Loucy (cell line): ENCODE data around the gene ZDHHC18.

Experiments used
- H2AFZ ChIP-seq: fragments of 200-600 bp; sonication (generic); 2 replicates; pipeline ENCODE4 v1.6.0; 2016; ENCODE audit warnings: antibody characterized with exemption, mild to moderate bottlenecking, low read length, moderate library complexity
- H3F3A ChIP-seq: fragments of 200-600 bp; 2 replicates; pipeline ENCODE4 v1.6.0; 2016; ENCODE audit warnings: antibody characterized with exemption, low read depth, mild to moderate bottlenecking
- H3K27me3 ChIP-seq: fragments of 200-600 bp; sonication (generic); 2 replicates; pipeline ENCODE4 v1.6.1; 2014; ENCODE audit warnings: low read length, mild to moderate bottlenecking; ENCODE audit not compliant: insufficient read depth, poor library complexity, severe bottlenecking
- H3K36me3 ChIP-seq: fragments of 200-600 bp; sonication (generic); 2 replicates; pipeline ENCODE4 v1.6.1; 2016; ENCODE audit warnings: low read length; ENCODE audit not compliant: insufficient read depth
- H3K4me1 ChIP-seq: fragments of 200-600 bp; sonication (generic); 2 replicates; pipeline ENCODE4 v1.5.1; 2014; ENCODE audit warnings: low read length, mild to moderate bottlenecking; ENCODE audit not compliant: insufficient read depth, poor library complexity, severe bottlenecking
- H3K4me2 ChIP-seq: fragments of 200-600 bp; sonication (generic); 2 replicates; pipeline ENCODE4 v1.6.0; 2014; ENCODE audit warnings: antibody characterized with exemption, low read length, low read depth, mild to moderate bottlenecking; ENCODE audit not compliant: poor library complexity, severe bottlenecking
- H3K4me3 ChIP-seq: fragments of 200-600 bp; sonication (generic); 2 replicates; pipeline ENCODE4 v1.5.1; 2014; ENCODE audit warnings: low read length, mild to moderate bottlenecking, mixed read lengths; ENCODE audit not compliant: poor library complexity, severe bottlenecking
- H3K79me2 ChIP-seq: fragments of 200-600 bp; sonication (generic); 2 replicates; pipeline ENCODE4 v1.6.1; 2014; ENCODE audit warnings: low read length; ENCODE audit not compliant: insufficient read depth
- H3K9ac ChIP-seq: fragments of 200-600 bp; sonication (generic); 2 replicates; pipeline ENCODE4 v1.6.0; 2014; ENCODE audit warnings: mild to moderate bottlenecking, low read depth, low read length, moderate library complexity; ENCODE audit not compliant: poor library complexity, severe bottlenecking
- H3K9me2 ChIP-seq: fragments of 200-600 bp; sonication (generic); replicated peaks from 2 replicates; pipeline ENCODE4 v1.6.1; 2016; ENCODE audit warnings: low read depth, low read length, mixed read lengths
- H3K9me3 ChIP-seq: fragments of 200-600 bp; sonication (generic); 2 replicates; pipeline ENCODE4 v1.6.1; 2014; ENCODE audit warnings: mild to moderate bottlenecking, antibody characterized with exemption, low read length, low read depth; ENCODE audit not compliant: insufficient read depth
- H4K20me1 ChIP-seq: fragments of 200-600 bp; sonication (generic); 2 replicates; pipeline ENCODE4 v1.6.0; 2014; ENCODE audit warnings: antibody characterized with exemption, low read length, mild to moderate bottlenecking; ENCODE audit not compliant: insufficient read depth, poor library complexity, severe bottlenecking
- CTCF ChIP-seq: fragments of 200-600 bp; sonication (generic); conservative IDR thresholded peaks from 2 replicates; pipeline ENCODE4 v1.5.1; 2014; ENCODE audit warnings: mild to moderate bottlenecking, antibody characterized with exemption, low read length
- EZH2phosphoT487 ChIP-seq: fragments of 200-600 bp; IDR thresholded peaks from 2 replicates; pipeline ENCODE4 v1.6.1; 2018; ENCODE audit warnings: antibody characterized with exemption, mild to moderate bottlenecking, moderate library complexity, borderline replicate concordance

The ZDHHC18 gene

GRCh38 chr1:26826261-26827105 lies at the start of gene ZDHHC18:
ZDHHC18 (plus strand) TSS chr1:26826688; CDS start chr1:26826805, 117 bp downstream.
- H3K4me1 ChIP-seq: peaks cover 42% of the 10 kb centered on the region
- TF ChIP-seq EZH2phosphoT487 (no peak), CTCF (peak; percentile 40; the same call in 1 of the 2 replicates)
- H3K4me2 ChIP-seq: peak within 1 kb of the TSS; percentile 78
- H3K9ac ChIP-seq: peak within 1 kb of the TSS; percentile 67
- H3K4me3 ChIP-seq: peak within 1 kb of the TSS; percentile 76
- H2AFZ ChIP-seq: peak within 1 kb of the TSS; percentile 87
- peaks cover 45% of the 10 kb centered on the region for H3K79me2 ChIP-seq
- no peaks in the 10 kb centered on the region for H3K27me3 ChIP-seq
- H3K9me3 ChIP-seq: no peaks in the 10 kb centered on the region
- H4K20me1 ChIP-seq: peaks cover 22% of the 10 kb centered on the region
- H3K9me2 ChIP-seq: no peaks in the 10 kb centered on the region
- H3K36me3 ChIP-seq: no peaks in the 10 kb centered on the region
- H3F3A ChIP-seq: no peaks in the 10 kb centered on the region

GRCh38 chr1:26779098-26779668 lies 47.3 kb upstream of the ZDHHC18 start:
- H3K4me3 ChIP-seq: no peak overlapping the region
- no peak overlapping the region for H3K9ac ChIP-seq
- peaks cover 11% of the 10 kb centered on the region for H3K4me1 ChIP-seq
- H3F3A ChIP-seq: no peaks in the 10 kb centered on the region
- H3K36me3 ChIP-seq: peaks cover 86% of the 10 kb centered on the region
- H2AFZ ChIP-seq: no peak overlapping the region
- H3K79me2 ChIP-seq: peaks cover 5% of the 10 kb centered on the region; the same call in 1 of the 2 replicates
- H4K20me1 ChIP-seq: peaks cover 11% of the 10 kb centered on the region
- H3K9me2 ChIP-seq: no peaks in the 10 kb centered on the region
- H3K27me3 ChIP-seq: no peaks in the 10 kb centered on the region
- H3K4me2 ChIP-seq: no peak overlapping the region
- H3K9me3 ChIP-seq: no peaks in the 10 kb centered on the region
- TF ChIP-seq EZH2phosphoT487 (no peak), CTCF (no peak)

GRCh38 chr1:26780344-26780957 lies 46.0 kb upstream of the ZDHHC18 start:
- H3K9me2 ChIP-seq: no peaks in the 10 kb centered on the region

More at GRCh38 chr1:26780344-26780957, 46.0 kb upstream of the ZDHHC18 start:
- TF ChIP-seq EZH2phosphoT487: no peak
- TF ChIP-seq CTCF: no peak
- Histone ChIP-seq H2AFZ (no peak overlapping the region), H4K20me1 (peaks cover 11% of the 10 kb centered on the region), H3K9ac (no peak overlapping the region), H3K27me3 (no peaks in the 10 kb centered on the region), H3K9me3 (no peaks in the 10 kb centered on the region), H3K4me2 (no peak overlapping the region), H3K4me3 (no peak overlapping the region), H3K4me1 (peaks cover 24% of the 10 kb centered on the region), H3K36me3 (peaks cover 74% of the 10 kb centered on the region), H3F3A (no peaks in the 10 kb centered on the region), H3K79me2 (peaks cover 5% of the 10 kb centered on the region; the same call in 1 of the 2 replicates)
